Cerebellar cortex (tissue), 1 donor: ENCODE data around the gene FSIP1.

Source experiments
- DNase-seq: peaks from one replicate; pipeline ENCODE4 v3.0.0-alpha.2; 2015; ENCODE audit warnings: low spot score

Gene FSIP1

DNA sequence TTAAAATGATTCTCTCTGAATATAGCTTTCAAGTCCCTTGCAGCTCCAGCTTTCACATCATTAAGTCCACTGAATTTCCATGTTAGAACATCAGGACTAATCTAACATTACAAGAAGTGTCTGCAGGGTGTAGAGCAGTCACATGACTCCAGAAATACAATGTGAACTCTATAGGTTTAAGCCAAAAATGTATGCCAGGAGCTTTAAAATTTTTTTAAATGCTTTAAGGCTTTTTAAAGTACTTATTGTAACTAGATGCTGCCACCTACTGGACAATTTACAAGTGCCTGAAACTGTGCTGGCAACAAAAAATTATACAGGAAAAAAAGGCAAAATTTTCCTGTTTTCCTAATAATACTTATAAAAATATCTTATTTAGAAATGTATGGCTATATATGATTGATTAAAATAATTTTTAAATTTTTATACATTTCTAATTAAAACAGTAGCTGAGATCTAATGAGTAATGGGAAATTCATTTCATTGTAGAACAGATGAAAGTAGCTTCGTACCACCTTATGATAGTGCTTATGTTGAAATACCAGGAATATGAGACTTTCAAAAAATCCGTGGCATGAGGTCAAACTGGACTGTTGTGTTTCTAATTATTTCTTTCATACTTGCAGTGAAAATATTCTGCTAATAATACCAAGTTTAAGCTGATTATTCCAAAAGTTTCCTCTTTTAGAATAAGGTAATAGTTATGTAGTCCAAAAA is 25.7 kb downstream of the FSIP1 start:
- peak; percentile 70 for DNase-seq

DNA sequence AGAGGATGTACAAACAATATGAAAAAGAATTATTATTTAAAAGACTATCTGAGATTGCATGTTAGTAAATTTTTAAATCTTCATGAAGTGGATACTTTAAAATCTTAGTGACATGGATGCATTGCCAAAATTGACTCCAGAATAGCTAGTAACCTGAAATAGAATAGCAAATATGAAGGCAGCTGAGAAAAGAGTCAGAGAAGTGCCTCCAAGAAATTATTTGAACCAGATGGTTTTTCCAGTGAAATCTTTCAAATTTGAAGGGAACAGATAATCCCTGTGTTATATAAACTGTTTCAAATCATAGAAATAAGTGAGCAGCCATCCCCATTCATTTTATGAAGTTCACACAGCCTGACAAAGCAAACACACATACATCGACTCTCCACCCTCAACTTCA is 29.6 kb downstream of the FSIP1 start:
- no peak for DNase-seq

DNA sequence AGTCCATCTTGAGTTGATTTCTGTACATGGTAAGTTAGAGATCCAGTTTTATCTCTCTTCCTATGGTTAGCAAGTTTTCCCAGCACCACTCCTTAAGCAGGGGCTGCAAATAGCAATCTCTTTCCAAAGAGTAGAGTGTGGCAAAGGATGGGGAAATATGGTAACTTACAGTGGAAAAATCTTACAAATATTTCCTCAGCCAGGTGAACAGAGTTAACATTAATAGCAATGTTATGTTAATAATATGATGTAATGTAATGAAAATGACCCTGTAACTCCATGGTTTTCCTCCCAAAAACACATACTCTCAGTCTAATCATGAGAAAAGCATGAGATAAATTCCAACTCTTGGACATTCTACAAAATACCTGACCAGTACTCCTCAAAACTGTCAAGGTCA is 30.4 kb downstream of the FSIP1 start:
- DNase-seq: no peak

DNA sequence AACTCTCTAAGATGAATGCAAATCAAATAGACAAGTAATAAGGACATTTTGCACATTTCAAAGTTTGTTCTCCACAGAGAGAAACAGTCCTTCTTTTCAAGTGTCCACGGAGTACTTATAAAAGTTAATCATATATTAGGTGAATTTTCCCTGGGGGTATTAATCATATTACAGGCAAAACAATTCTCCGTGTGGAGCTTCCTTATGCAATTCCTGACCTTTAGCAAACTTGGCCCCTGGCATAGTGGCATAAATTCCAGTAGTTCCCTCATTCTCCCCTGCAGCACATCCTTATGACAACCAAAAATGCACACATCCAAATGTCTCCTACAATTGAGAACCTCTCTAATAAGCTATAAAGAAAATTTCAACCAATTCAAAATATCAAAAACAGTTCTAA is 34.4 kb downstream of the FSIP1 start:
- no peak for DNase-seq

DNA sequence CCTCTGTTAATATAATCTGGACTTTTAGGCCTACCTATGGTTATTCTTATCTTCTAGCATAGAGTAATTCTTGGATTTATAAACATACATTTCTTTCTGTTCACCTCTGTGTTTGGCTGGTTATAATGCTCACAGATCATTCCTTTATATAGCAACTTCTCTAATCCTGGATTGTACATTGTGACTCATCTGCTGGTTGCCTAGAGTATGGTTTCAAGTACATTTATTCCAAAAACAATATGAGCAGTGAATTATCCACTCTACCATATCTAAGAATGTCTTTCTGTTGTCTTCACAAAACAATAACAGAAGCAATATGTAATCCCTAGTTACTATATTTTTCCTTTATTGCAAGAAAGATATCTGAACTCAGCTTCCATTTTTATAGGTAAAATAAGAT is 35.3 kb downstream of the FSIP1 start:
- DNase-seq: no peak

DNA sequence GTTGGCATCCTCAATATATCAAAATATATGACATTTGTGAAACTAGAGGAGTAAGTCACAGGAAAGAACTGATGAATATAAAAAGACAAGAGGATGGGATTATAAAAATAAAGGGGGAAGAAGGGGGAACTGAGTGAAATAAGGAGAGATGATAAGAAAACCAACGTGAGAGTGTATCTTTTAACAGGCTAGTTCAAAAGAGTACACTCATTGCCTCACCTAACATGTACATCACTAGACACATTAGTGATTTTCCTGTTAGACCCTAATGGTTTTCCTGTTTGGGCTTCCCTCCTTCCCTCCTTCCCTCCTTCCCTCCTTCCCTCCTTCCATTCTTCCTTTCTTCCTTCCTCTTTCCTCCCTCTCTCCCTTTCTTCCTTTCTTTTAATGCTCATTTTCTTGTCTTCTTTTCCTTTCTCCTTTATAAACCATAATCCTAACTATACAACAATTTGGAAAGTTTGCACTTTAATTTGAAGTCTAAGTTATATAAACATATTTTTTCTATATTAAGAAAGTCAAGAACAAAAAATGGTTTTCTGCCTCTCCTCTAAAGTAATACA is 35.8 kb downstream of the FSIP1 start:
- no peak for DNase-seq

DNA sequence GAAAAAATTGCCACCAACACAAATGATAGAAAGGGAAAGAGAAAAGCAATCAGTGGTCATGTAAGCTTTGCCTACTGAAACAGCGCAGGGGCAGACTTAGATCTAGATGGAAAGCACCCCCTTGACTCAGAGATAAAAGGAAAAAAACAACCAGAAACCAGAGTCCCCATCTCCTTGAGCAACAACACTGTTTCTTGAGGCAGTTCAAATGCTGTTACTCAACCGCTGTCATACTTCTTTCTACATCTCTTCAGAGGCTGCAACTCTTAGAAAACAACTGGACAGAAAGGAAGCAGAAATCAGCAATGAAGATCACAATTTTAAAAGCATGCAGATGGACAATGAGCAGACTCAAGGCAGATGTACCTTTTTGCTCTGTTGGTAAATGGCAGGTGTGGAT is 36.5 kb downstream of the FSIP1 start:
- DNase-seq: no peak

DNA sequence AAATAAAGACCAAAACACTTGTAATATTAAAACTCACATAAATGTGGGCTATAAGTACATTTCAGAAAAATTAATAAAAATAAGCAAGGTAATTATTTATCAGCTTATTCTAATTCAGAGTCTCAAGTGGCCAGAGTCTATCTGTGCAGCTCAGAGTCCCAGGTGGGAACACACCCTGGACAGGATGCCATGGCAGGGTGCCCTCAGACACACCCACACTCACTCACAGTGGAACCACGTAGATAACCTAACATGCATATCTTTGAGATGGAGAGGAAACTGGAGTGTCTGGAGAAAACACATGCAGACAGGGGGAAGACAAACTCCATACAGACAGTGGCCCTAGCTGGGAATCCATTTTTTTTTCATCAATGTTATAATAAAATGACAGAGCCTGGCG is 37.2 kb downstream of the FSIP1 start:
- DNase-seq: no peak

DNA sequence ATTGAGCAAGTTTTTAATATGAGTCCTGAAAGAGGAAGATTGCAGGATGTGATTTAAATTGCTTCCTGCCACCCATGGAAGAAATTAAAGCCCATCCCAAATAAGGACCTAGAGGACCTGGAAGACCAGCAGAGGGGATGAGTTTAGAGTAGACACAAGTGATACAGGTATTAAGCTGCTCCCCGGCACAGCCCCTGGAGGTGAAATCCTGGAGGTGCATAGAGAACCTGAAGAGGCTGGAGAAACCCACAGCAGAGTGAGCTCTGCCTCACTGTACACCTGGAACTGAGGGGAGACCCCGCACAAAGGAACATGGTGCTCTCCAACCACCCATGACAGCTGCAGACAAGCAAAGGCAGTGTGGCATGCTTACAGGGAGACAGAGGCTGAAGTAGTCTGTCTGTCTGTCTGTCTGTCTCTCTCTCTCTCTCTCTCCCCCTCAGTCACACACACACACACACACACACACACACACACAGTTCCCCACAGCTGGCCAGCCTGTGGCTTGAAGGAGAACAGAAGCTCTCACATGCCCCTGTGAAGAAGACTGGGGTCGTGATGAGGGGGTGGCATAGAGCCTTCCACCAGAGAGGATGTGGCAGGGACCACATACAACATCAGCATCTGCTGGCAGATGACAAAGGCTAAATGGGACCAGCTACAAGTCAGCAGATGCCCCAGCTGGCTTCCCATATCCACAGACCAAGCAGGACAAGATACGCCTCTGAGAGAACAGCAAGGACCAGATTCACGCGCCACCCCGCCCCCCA is 38.1 kb downstream of the FSIP1 start:
- DNase-seq: no peak

DNA sequence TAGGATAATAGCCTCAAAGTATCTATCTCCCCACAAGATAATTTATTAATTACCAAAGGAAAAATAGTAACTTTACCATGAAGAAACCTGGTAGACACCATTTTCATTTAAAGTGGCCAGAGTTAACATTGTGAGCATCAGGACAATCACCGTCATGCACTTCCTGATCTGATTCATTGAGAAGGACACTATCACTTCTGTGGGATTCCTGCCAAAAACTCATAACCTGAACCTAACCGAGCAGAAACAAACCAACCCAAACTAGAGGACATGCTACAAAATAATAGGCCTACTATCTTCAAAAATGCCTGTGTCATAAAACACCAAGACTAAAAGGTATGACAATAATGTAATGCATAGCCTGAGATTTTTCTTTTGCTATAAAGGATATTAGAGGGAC is 39.0 kb downstream of the FSIP1 start:
- no peak for DNase-seq

DNA sequence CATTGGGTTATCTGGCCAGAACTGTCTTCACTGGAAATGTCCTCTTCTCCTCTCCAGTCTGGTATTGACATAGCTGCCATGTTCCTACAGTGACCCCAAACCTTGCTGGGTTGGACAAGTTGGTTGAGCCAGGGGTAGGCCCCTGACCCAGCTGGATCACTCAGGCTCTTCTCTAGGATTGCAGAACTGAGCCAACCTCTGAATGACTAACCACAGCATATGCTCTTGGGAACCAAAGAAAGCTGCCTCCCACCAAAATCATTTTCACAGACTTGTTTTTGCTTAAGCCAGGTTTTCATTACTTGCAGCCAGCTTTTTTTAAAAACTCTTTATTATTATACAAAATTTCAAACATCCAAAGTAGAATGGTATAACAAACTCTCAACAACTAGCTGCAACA is 41.4 kb downstream of the FSIP1 start:
- no peak for DNase-seq

DNA sequence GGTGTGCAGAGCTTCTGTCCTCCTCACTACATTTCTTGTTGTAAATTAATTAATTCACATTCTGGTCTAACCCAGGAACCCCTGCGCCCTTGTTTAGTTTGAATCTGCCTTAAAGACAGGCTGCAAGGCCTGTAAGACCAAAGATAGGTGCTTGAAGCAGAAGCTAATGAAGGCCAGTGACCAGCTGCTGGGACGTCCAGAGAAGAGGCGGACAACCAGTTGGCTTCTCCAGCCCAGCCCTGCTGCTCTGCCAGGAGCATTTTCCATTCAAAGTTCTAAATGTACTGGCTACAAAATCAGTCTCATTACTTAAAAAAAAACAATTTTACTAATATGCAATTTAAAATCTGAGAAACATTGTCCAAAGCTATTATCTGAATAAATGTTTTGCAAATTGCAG is 43.6 kb downstream of the FSIP1 start:
- no peak for DNase-seq

DNA sequence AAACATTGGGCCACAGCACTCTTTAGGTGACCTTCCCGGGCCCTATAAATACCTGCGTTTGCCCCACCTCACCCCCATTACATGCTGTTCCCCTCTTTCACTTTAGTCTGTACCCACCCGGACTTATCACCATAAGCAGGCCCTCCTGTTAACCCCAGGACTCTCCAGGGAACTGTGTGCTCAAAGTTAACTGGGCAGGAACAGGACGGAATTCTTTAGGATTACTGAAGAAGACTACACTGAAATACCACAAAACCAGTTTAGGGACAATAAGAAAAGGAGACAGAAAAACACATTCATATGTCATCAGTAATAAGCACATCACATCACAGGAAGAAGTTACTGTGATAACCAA is 45.5 kb downstream of the FSIP1 start:
- DNase-seq: no peak

DNA sequence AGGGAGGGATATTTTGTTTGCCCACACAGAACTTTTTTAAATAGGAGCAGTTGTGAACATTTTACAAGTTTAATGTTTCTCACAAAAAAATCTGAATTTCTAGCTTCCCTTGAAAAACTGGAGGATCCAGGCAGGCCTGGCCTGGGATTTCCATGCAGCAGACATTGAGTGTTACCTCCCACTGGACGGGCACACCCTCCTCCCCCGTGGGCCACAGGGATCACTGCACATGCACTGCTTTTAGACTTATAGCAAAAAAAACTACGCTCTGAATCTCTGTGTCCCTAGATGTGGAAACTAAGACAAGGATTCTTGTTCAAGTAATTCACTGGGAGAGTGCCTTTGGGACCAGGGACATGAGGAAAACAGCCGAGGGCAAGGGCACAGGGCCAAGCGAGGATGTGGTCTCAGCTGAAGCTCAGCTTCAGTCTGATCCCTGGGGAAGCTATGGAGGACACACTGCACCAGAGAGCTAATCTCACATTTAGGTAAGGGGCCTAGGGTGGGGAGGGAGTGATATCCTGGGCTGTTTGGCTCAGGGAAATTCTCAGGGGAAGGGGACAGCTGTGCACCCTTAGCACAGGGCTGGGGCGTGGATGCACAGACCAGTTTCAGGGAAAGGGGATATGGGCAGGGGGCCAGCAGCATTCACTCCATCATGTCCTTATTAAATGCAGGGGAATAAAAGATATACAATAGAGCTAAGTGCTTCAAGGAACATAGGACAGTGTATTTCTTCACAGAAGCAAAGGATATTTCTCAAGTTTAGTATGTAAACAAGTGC is 46.0 kb downstream of the FSIP1 start:
- no peak for DNase-seq

DNA sequence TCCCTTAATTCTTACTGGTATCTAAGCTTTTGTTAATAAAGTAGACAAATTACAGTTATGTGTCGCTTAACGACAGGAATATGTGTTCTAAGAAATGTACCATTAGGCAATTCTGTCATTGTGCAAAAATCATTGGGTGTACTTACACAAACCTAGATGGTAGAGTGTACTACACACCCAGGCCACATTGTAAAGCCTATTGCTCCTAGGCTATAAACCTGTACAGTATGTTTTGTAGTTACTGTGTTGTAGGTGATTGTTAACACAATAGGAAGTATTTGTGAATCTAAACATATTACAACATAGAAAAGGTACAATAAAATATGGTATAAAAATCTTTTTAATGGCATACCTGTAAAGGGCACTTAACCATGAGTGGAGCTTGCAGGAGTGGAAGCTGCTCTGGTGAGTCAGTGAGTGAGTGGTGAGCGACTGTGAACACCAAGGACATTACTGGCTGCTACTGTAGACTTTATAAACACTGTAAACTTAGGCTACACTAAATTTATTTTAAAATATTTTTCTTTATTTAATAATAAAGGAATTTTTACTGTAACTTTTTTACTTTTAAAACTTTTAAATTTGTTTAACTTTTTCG is 47.4 kb downstream of the FSIP1 start:
- no peak for DNase-seq

DNA sequence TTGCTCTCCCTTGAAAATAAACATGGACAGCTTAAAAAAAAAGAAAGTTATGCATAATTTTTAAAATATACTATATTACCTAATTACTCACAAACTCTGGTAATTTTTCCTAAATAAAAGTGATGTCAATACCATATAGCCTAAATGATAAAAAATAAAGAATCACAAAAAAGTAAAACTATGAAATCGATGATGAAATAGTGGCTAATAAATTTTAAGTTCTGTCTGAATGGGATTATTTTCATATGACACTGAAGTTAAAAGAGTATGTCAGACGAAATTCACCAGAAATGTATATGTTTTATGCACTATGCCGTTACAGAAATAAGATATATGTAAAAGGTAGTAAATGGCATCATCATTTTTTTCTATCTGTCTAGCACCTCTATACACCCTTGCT is 51.4 kb downstream of the FSIP1 start:
- no peak for DNase-seq

DNA sequence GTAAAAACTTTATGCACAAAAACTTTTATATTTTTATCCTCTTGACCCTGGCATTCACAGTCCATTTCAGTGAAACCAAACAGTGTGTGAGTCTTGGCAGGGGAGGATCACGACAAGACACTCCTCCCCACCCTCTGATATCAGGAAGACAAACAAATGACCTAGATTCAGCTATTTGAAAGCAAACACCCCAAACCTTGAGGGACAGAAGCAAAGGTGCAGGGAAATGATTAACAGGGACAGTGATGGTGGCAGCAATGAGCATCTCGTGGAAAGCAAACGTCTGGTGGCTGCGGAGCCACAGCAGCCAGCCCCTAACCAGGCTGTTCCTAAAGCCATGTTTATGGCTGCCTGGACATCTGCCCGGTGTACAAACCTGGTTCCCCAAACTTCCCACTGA is 52.1 kb downstream of the FSIP1 start:
- DNase-seq: no peak

DNA sequence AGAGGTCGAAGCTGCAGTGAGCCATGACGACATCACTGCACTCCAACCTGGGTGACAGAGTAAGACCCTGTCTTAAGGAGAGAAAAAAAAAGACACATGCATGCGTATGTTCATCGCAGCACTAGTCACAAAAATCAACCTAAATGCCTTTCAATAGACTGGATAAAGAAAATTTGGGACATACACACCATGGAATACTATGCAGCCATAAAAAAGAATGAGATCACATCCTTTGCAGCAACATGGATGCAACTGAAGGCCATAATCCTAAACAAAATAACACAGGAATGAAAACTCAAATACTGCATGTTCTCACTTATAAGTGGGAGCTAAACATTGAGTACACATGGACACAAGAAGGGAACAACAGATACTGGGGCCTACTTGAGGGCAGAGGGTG is 53.1 kb downstream of the FSIP1 start:
- DNase-seq: no peak

DNA sequence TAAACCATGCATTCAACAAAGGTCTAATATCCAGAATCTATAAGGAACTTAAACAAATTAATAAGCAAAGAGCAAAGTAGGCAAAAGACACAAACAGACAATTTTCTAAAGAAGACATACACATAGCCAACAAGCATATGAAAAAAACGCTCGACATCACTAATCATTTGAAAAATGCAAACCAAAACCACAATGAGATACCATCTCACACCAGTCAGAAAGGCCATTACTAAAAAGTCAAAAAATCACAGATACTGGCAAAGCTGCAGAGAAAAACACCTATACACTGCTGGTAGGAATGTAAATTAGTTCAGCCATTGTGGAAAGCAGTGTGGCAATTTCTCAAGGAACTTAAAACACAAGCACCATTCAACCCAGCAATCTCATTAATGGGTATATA is 53.8 kb downstream of the FSIP1 start:
- no peak for DNase-seq

DNA sequence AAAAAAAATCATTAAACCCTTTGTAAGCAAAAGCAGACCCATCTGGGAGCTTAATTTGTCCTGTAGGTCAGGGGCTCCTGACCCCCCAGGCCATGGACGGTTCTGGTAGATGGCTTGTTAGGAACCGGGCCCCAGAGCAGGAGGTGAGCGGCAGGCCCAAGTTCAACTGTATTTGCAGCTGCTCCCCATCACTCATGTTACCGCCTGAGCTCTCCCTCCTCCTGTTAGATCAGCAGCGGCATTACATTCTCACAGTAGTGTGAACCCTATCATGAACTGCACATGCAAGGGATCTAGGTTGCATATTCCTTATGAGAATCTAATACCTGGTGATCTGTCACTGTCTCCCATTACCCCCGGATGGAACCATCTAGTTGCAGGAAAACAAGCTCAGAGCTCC is 60.7 kb downstream of the FSIP1 start:
- no peak for DNase-seq

DNA sequence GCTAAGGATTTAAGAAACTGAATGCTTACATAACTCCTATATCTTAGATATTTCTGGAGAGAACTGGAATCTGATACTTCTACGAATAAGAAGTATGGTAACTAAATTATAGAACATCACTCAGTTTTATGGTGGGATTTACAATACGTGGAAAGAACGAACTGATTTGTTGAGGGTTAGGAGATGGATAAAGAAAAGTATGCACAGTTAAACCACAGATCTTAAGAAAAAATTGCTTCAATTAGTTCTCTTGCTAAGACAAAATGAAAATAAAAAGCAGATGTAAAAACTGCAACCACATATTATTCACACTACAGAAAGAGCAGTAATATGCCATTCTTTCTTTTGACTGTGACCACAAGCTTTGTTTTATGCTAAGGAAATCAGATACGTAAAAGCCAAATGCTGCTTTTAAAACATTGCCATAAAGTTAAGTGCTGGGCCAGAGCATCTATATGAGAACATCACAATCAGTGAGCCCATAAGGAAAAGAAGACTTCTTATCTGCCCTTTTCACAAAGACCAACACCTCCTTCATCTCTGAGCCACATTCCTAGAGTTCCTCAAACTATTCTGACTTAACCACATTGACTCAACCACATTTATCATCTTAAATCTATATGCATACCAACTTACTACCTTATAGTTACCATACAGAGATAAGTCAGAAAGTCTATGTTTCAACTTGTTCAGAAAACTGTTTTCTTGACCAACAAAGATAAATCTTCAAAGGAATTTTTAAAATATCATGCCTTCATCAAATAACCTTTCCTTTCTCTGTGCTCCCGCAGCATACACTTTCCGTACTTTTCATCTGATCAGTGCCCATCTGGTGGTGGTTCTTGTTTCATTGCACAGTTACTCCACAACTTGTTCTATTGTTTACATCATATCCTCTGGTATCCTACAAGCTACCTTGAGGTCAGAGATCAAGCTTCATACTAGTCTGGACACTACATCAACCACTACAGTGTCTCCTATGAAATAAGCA is 61.7 kb downstream of the FSIP1 start:
- DNase-seq: no peak
